LHCN-M2 (cell line): ENCODE measurements around the gene ODC1. TPM values are rescaled to one million over a fixed set of nuclear protein-coding genes. Genes with fewer than 3 reads are reported as not detected.

ENCODE experiments used
- DNase-seq: peaks from one replicate; pipeline ENCODE4 v3.0.0-alpha.2; 2012; ENCODE audit warnings: low read depth
- total RNA-seq: library from RNA; depleted of rRNA; stranded (reverse); fragments of >200 nt; gene quantifications from 2 replicates; pipeline ENCODE4 v1.2.3, GENCODE V29; 2014

ODC1 gene
- total RNA-seq, 1 experiment from 2014 or later: 213 TPM

GRCh38 chr2:10417551-10418335, 30.4 kb downstream of the ODC1 start:
- no peak for DNase-seq

GRCh38 chr2:10415640-10416039, 32.5 kb downstream of the ODC1 start:
- DNase-seq: no peak

- no peak for DNase-seq
Observed at GRCh38 chr2:10415048-10415447, 33.1 kb downstream of the ODC1 start.

DNA sequence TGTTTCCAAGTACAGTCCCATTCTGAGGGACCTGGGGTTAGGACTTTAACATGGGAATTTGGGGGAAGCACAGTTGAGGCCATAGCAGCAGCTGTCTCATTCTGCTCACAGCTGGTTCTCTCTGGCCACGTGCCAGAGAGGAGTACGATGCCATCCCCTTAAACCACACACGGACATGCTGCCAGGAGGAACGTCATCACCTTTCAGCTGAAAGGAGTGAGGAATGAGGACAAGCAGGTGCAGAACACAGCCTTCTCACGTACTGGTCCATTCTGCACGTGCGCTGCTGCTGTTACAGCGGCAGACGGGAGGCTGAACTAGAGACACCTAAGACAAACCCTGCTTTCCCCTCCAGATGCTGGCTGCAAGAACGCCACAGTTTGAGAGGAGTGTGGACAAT, 33.5 kb downstream of the ODC1 start:
- peak; percentile 94 for DNase-seq

DNA sequence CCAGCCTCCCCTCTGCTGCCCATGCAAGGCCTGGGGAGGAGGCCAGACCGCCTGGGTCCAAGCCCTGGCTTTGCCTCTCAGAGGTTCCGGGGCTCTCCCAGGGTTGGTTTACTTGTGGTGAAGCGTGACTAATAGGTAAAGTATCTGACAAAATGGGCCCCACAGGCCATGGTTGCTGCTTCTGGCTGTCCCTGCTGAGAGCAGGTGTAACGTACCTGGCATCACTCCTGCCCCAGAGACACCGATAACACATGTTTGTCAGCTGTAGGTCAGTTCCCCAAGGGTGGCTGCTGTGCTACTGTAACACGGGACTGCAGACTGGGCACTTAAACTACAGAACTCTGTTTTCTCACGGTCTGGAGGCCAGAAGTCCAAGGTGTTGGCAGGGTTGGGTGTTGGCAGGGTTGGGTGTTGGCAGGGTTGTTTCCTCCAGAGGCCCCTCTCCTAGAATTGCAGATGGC, 34.1 kb downstream of the ODC1 start:
- DNase-seq: peak; percentile 79

- DNase-seq: no peak
Observed at GRCh38 chr2:10413503-10413902, 34.6 kb downstream of the ODC1 start.

GRCh38 chr2:10412380-10412779, 35.7 kb downstream of the ODC1 start:
- peak; percentile 59 for DNase-seq

DNA sequence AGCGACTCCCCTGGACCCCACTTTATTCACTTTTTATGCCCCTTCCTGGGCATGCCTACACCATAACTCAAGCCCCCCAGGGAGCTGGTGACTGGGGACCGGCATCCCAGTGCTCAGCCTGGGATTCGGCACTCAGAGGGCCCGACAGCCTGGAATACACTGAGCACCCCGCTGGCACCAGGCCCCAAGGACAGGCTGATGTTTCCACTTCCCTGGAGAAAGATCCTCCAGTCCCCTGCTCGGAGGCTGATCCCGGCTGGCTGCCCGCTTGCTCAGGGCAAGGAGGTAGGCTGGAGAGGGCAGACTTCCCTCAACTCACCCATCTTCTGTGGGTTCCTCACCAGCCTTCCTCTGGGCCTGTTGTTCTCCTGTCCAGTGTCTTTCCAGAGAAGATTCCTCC, 36.6 kb downstream of the ODC1 start:
- DNase-seq: no peak

DNA sequence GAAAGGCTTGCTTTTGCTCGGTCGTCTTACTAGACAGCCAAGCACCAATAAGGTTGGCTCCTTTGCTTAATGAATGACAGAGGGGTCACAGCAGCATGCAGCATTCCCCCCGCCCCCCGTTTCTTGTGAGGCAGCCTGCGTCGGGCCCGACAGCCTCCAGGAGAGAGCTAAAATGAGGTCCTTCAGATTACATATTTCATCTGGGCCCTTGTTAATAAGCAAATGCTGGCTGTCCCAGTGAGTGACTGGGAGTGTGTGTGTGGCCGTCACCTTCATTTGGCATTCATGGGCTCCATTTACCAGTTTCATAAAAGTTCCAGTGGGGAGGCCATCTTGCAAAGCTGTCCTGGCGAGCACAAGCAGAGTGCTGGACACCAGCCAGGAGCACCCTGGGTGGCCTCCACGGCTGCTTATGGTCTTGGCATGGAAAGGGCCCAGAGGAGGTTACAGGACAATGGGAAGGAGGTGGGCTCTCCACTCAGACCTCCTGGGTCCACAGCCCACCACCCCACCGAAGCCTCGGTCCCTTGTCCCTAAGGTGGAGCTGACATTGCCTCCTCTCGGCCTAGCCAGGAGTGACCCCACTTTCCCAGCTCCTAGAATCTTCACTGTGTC, 37.2 kb downstream of the ODC1 start:
- no peak for DNase-seq

- peak; percentile 95 for DNase-seq
Observed at GRCh38 chr2:10410001-10410822, 37.9 kb downstream of the ODC1 start.

DNA sequence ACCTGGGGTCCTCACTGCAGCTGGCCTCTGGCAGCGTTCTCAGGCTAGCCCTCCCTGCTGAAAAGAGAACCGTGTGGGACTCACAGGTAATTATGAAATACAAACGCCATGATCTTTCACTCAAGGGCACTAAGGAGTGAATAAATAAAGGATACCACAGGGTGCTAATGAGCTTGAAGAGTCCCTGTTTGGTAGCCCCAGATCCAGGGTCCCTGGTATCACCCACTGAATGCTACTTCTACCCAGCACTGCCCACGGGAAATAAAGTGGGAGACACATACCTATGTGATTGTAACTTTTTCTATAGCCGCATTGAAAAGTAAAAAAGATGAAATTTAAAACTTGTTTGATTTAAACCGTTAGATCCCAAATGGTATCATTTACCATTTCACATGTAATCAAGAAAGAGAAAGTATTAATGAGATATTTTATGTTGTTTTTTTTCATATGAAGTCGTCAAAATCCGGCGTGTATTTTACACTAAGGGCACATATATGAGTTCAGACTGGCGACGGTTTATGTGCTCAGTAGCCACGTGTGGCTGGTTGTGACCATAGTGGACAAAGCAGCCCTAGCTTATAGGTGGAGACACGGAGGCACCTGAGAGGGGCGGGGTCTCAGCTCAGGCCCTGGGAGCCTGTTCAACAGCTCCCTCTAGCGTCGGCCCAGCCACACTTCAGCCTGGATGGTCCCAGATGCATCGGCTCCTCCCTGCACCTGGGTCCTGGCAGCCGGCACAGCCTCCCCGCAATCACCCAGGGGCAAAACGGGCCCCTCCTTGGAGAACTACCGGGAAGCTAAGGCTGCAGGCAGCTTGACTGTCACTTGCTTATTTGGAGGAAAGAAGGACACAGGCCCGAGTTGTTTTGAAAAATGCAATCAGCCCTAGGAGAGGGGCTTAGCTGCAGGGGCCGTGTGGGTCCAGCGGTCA, 39.2 kb downstream of the ODC1 start:
- DNase-seq: peak; percentile 59

- peak; percentile 52 for DNase-seq
Observed at GRCh38 chr2:10407841-10408648, 40.1 kb downstream of the ODC1 start.

GRCh38 chr2:10407432-10407831, 40.7 kb downstream of the ODC1 start:
- DNase-seq: no peak

- no peak for DNase-seq
Observed at GRCh38 chr2:10406491-10407188, 41.5 kb downstream of the ODC1 start.

DNA sequence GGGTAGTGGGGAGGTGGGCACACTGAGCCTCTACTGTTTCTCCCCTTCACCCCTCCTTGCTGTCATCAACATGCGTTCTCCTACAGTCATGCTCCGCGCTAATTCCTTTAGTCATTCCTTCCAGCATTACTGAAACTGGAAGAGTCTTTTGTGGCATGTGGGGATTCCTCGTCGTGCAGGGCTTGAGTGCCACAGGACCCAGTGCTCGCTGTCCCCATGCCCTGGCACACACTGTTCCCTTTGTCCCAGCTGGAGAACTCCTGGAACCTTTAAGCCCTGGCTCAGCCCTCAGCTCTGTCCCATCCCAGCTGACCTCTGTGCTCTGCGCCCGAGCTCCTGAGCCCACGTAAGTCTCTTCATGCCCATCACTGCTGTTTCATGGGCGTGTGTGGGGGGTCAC, 42.1 kb downstream of the ODC1 start:
- DNase-seq: no peak

DNA sequence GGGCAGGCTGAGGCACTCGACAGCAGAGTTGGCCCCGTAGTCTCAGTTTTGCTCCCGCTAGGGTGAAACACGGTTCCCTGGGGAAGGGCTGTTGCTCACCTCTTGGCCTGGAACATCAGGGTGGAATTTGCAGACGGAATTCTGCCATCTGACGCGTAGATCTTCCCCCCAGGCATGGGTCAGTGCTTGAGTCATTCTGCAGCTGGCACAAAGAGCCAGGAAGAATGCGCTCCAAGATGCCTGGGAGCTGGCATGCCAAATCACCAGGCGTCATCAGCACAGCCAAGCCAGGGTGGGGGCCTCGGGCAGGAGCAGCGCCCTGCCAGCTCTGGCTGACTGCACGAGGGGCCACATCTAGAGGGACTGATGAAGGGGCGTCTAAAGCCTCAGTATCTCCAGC, 42.7 kb downstream of the ODC1 start:
- DNase-seq: peak; percentile 99

DNA sequence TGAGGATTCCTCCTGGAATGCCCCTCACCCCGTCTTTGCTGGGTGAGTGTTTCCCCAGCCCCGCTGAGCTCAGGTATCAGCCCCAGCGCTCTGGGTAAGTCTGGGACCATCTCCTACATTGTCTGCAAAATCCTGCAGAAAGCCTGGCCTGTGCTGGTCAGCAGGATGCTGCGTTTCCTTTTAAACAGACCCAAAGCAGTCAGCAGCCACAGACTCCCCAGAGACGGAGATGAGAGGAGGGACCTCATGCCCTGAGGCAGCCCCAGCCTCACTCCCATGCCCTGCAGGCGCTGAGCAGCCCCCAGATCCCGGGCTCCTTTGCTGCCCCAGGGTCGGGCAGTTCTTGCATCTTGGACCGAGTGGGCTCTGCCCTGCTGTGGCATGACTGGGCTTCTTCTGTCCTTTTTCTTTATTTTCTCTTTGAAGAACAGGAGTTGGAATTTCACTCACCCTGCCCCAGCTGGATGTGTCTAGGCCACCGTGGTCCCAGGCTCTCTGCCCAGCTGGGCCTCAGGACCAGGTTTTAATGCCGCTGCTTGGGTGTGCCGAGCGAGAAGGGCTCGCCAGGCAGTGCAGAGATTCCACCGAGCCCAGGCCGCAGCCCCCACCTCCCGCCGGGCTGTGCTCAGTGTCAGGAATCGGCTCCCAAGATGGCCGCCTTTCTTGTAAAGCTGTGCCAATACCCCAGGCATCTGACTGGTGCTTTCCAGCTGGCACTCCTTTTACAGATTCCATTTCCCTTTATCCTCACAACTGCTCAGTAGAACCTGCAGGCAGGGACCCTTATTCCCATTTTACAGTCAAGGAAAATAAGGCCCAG, 43.6 kb downstream of the ODC1 start:
- DNase-seq: peak; percentile 25

GRCh38 chr2:10402653-10403215, 45.4 kb downstream of the ODC1 start:
- no peak for DNase-seq
